GM18498 (cell line): Measurements from ENCODE around the gene UGT1A6.
"Not testable (repeated sequence)": the region's sequence is repeated elsewhere in the genome, so short reads cannot be mapped to it uniquely, and the experiment has no call there.

Experiments used
- ATAC-seq: cut with Tn5 transposase; IDR thresholded peaks from one replicate; pipeline ENCODE4 v1.9.1; 2021; ENCODE audit warnings: mild to moderate bottlenecking, moderate library complexity; ENCODE audit not compliant: unreplicated experiment

Gene UGT1A6

GRCh38 chr2:233714121-233714520, 21.4 kb downstream of the UGT1A6 start:
- ATAC-seq: no peak

GRCh38 chr2:233718552-233718951, 25.9 kb downstream of the UGT1A6 start, which contains the start of gene UGT1A4:
Gene UGT1A4 (plus strand): TSS chr2:233718736. CDS start chr2:233718821, 85 bp downstream.
- ATAC-seq: no peak

GRCh38 chr2:233728723-233729301, 36.1 kb downstream of the UGT1A6 start, which contains the start of gene UGT1A3:
Gene UGT1A3 (plus strand): TSS chr2:233729042. CDS start chr2:233729127, 85 bp downstream.
- ATAC-seq: no peak

GRCh38 chr2:233736868-233737653, 44.4 kb downstream of the UGT1A6 start:
- ATAC-seq: not testable (repeated sequence)

- no peak for ATAC-seq
Measured at GRCh38 chr2:233740870-233741269, 48.2 kb downstream of the UGT1A6 start.

- no peak for ATAC-seq
Measured at GRCh38 chr2:233743464-233744259, 51.0 kb downstream of the UGT1A6 start.

- no peak for ATAC-seq
Measured at GRCh38 chr2:233745073-233745755, 52.5 kb downstream of the UGT1A6 start.

GRCh38 chr2:233745838-233746237, 53.1 kb downstream of the UGT1A6 start:
- not testable (repeated sequence) for ATAC-seq

- no peak for ATAC-seq
Measured at GRCh38 chr2:233746475-233747282, 54.0 kb downstream of the UGT1A6 start.

- no peak for ATAC-seq
Measured at GRCh38 chr2:233747283-233747544, 54.5 kb downstream of the UGT1A6 start.

GRCh38 chr2:233750689-233751088, 58.0 kb downstream of the UGT1A6 start:
- not testable (repeated sequence) for ATAC-seq

- not testable (repeated sequence) for ATAC-seq
Measured at GRCh38 chr2:233751212-233752009, 58.7 kb downstream of the UGT1A6 start.

- no peak for ATAC-seq
Measured at GRCh38 chr2:233754872-233755611, 62.4 kb downstream of the UGT1A6 start.

GRCh38 chr2:233756429-233757081, 63.9 kb downstream of the UGT1A6 start:
- ATAC-seq: no peak

- no peak for ATAC-seq
Measured at GRCh38 chr2:233758141-233758540, 65.5 kb downstream of the UGT1A6 start.

- ATAC-seq: no peak
Measured at GRCh38 chr2:233758849-233759248, 66.2 kb downstream of the UGT1A6 start.

GRCh38 chr2:233760043-233760442, 67.4 kb downstream of the UGT1A6 start, which contains the start of gene UGT1A1:
Gene UGT1A1 (plus strand): TSS chr2:233760270. CDS start chr2:233760288, 18 bp downstream.
- no peak for ATAC-seq
